HG02884 (cell line): ENCODE results near the gene ATP13A3.

Source experiments
- ATAC-seq: cut with Tn5 transposase; IDR thresholded peaks from one replicate; pipeline ENCODE4 v1.9.1; 2021; ENCODE audit warnings: mild to moderate bottlenecking, moderate library complexity; ENCODE audit not compliant: unreplicated experiment

ATP13A3 gene

GRCh38 chr3:194376241-194376560 is 110.6 kb downstream of the ATP13A3 start:
- no peak for ATAC-seq

GRCh38 chr3:194375473-194376240 is 111.1 kb downstream of the ATP13A3 start:
- ATAC-seq = no peak

- no peak for ATAC-seq
Observed at GRCh38 chr3:194374935-194375334, 111.9 kb downstream of the ATP13A3 start.

- ATAC-seq = no peak
Observed at GRCh38 chr3:194373899-194374298, 112.9 kb downstream of the ATP13A3 start.

- ATAC-seq = no peak
Observed at GRCh38 chr3:194373028-194373427, 113.8 kb downstream of the ATP13A3 start.

GRCh38 chr3:194370753-194371152 is 116.0 kb downstream of the ATP13A3 start:
- no peak for ATAC-seq

- ATAC-seq = no peak
Observed at GRCh38 chr3:194369522-194370279, 117.1 kb downstream of the ATP13A3 start, which contains the start of gene LRRC15. Gene LRRC15 (minus strand): TSS chr3:194369743. CDS start chr3:194361043, 8,700 bp downstream.

- no peak for ATAC-seq
Observed at GRCh38 chr3:194368918-194369317, 117.9 kb downstream of the ATP13A3 start.

- ATAC-seq = no peak
Observed at GRCh38 chr3:194367992-194368841, 118.6 kb downstream of the ATP13A3 start.

GRCh38 chr3:194365978-194366490 is 120.8 kb downstream of the ATP13A3 start:
- no peak for ATAC-seq

GRCh38 chr3:194365526-194365925 is 121.3 kb downstream of the ATP13A3 start:
- no peak for ATAC-seq

GRCh38 chr3:194364652-194365434 is 122.0 kb downstream of the ATP13A3 start:
- no peak for ATAC-seq

- no peak for ATAC-seq
Observed at GRCh38 chr3:194364314-194364651, 122.5 kb downstream of the ATP13A3 start.

GRCh38 chr3:194360568-194360967 is 126.2 kb downstream of the ATP13A3 start:
- no peak for ATAC-seq

GRCh38 chr3:194357681-194358080 is 129.1 kb downstream of the ATP13A3 start:
- no peak for ATAC-seq

GRCh38 chr3:194355379-194355778 is 131.4 kb downstream of the ATP13A3 start:
- ATAC-seq = no peak

- no peak for ATAC-seq
Observed at GRCh38 chr3:194354315-194354714, 132.5 kb downstream of the ATP13A3 start.
